ENCODE measurements around the gene RPS19BP1.

The RPS19BP1 gene

DNA sequence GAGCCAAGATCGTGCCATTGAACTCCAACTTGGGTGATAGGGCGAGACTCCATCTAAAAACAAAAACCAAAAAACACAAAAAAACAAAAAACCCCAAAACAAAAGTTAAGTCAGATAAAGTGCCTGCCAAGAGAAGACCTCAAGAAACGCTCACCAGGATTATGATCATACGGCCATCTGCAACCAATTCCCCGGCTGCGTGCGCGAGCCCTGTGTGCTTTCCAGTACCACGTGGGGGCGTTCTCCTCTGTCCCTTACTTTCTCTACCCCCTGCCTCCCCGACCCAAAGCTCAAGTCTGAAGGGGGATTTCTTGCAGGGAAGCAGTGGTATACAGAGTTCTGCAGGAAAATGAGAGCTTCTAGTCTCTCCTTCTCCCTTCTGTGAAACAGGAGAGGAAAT lies 10.5 kb upstream of the RPS19BP1 start:
- no peaks in the 10 kb centered on the region for H3K4me1 ChIP-seq (ENCODE audit: control insufficient read depth in 1 of 2, insufficient read depth in 2 of 2, low read length in 2 of 2)
- no CpG with 5 or more reads among the region's 11 CpGs for WGBS (ENCODE audit: extremely low coverage, insufficient coverage, insufficient read length)
- no peak overlapping the region for H2AK5ac ChIP-seq (ENCODE audit: low read length)
- H3K36me3 ChIP-seq (ENCODE audit: control insufficient read depth in 1 of 2, insufficient read depth in 2 of 2, low read length in 2 of 2): no peaks in the 10 kb centered on the region
- H3K18ac ChIP-seq (ENCODE audit: low read length): no peak overlapping the region
- H3K9me3 ChIP-seq (ENCODE audit: insufficient read depth, low read depth, low read length): peaks cover 2% of the 10 kb centered on the region
- no peak overlapping the region for H2AFZ ChIP-seq (ENCODE audit: insufficient read depth, low read length, poor library complexity)
- no peak overlapping the region for H2BK5ac ChIP-seq (ENCODE audit: low read depth, low read length, poor library complexity)
- H4K91ac ChIP-seq (ENCODE audit: low read depth, low read length): no peak overlapping the region
- H3K79me2 ChIP-seq (ENCODE audit: control insufficient read depth, insufficient read depth, low read length, poor library complexity): no peaks in the 10 kb centered on the region
- H4K8ac ChIP-seq (ENCODE audit: low read depth, low read length): no peak overlapping the region
- H3K27me3 ChIP-seq (ENCODE audit: insufficient read depth, low read length): no peaks in the 10 kb centered on the region
- no peak overlapping the region for H3K4me3 ChIP-seq (ENCODE audit: low read depth, low read length)
- H3K23ac ChIP-seq (ENCODE audit: low read length): no peak overlapping the region
- no peak overlapping the region for H3K14ac ChIP-seq (ENCODE audit: low read length)
- no peak overlapping the region for H3K4ac ChIP-seq (ENCODE audit: low read depth, low read length)
- no peak for DNase-seq
- H3K79me1 ChIP-seq (ENCODE audit: low read length): no peaks in the 10 kb centered on the region
- no peak overlapping the region for H3K9ac ChIP-seq (ENCODE audit: low read length)
- no peak overlapping the region for H4K12ac ChIP-seq (ENCODE audit: low read depth, low read length)
- H2BK120ac ChIP-seq (ENCODE audit: insufficient read depth, low read length, poor library complexity): no peak overlapping the region
- no peak overlapping the region for H3K27ac ChIP-seq (ENCODE audit: low read depth, low read length)
- no peak overlapping the region for H2BK12ac ChIP-seq (ENCODE audit: low read length)
- no peak overlapping the region for H3K4me2 ChIP-seq (ENCODE audit: low read length)

DNA sequence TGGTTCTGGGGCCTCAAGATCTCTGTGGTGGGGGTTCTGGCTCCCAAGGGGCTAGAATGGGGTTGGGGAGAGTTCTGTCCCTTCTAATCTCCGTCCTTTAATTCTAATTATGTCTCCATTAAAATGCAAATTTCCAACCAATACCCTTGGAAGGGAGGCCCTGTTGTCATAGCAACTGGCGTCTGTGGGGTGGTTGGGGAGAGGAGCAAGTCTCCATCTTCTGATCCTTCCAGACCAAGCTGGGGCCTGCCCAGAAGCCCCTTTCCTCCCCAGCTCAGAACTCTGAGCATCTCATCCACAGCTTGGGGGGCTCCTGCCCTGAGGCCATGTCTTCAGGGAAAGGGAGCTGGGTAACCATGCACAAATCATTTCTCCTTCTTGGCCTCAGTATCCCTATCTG lies 5.4 kb upstream of the RPS19BP1 start:
- Histone ChIP-seq H2AK5ac (ENCODE audit: low read length) (no peak overlapping the region), H3K18ac (ENCODE audit: low read length) (no peak overlapping the region), H3K23ac (ENCODE audit: low read length) (no peak overlapping the region), H3K36me3 (ENCODE audit: control insufficient read depth in 1 of 2, insufficient read depth in 2 of 2, low read length in 2 of 2) (no peaks in the 10 kb centered on the region), H3K9ac (ENCODE audit: low read length) (no peak overlapping the region), H3K14ac (ENCODE audit: low read length) (no peak overlapping the region), H2AFZ (ENCODE audit: insufficient read depth, low read length, poor library complexity) (no peak overlapping the region), H2BK120ac (ENCODE audit: insufficient read depth, low read length, poor library complexity) (no peak overlapping the region), H4K12ac (ENCODE audit: low read depth, low read length) (no peak overlapping the region), H3K27ac (ENCODE audit: low read depth, low read length) (no peak overlapping the region), H3K9me3 (ENCODE audit: insufficient read depth, low read depth, low read length) (peaks cover 2% of the 10 kb centered on the region), H4K8ac (ENCODE audit: low read depth, low read length) (no peak overlapping the region), H2BK5ac (ENCODE audit: low read depth, low read length, poor library complexity) (no peak overlapping the region), H3K4me1 (ENCODE audit: control insufficient read depth in 1 of 2, insufficient read depth in 2 of 2, low read length in 2 of 2) (peaks cover 4 to 7% of the 10 kb centered on the region in 2 experiments), H4K91ac (ENCODE audit: low read depth, low read length) (no peak overlapping the region), H3K27me3 (ENCODE audit: insufficient read depth, low read length) (no peaks in the 10 kb centered on the region), H3K79me1 (ENCODE audit: low read length) (no peaks in the 10 kb centered on the region), H3K79me2 (ENCODE audit: control insufficient read depth, insufficient read depth, low read length, poor library complexity) (no peaks in the 10 kb centered on the region), H2BK12ac (ENCODE audit: low read length) (no peak overlapping the region), H3K4ac (ENCODE audit: low read depth, low read length) (no peak overlapping the region), H3K4me3 (ENCODE audit: low read depth, low read length) (no peak overlapping the region), H3K4me2 (ENCODE audit: low read length) (no peak overlapping the region)
- no peak for DNase-seq
- WGBS (ENCODE audit: extremely low coverage, insufficient coverage, insufficient read length): no CpG with 5 or more reads among the region's 2 CpGs

DNA sequence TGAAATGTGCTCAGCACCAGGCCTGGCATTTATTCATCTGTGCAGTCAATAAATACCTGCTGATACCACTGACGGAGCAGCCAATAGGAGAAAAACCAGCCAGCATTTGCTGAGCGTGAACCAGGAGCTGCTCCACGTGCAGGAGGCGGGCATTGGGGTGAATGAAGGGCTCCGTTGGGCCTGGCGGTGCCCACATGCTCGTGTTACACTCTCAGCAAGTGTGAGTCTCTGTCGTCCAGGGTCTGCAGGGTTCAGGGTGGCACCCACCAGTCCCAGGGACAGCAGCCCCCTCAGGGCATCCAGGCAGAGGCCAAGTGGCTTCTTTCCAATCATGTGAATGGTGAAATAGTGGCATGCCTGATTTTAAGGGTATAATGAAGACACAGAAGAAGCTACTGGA lies 4.2 kb upstream of the RPS19BP1 start:
- Histone ChIP-seq H4K91ac (ENCODE audit: low read depth, low read length) (no peak overlapping the region), H3K18ac (ENCODE audit: low read length) (no peak overlapping the region), H2AK5ac (ENCODE audit: low read length) (no peak overlapping the region), H3K4me3 (ENCODE audit: low read depth, low read length) (no peak overlapping the region), H3K23ac (ENCODE audit: low read length) (no peak overlapping the region), H4K12ac (ENCODE audit: low read depth, low read length) (no peak overlapping the region), H2BK12ac (ENCODE audit: low read length) (no peak overlapping the region), H2BK5ac (ENCODE audit: low read depth, low read length, poor library complexity) (no peak overlapping the region), H3K4me1 (ENCODE audit: control insufficient read depth in 1 of 2, insufficient read depth in 2 of 2, low read length in 2 of 2) (peaks cover 4 to 10% of the 10 kb centered on the region in 2 experiments), H3K9me3 (ENCODE audit: insufficient read depth, low read depth, low read length) (peaks cover 1% of the 10 kb centered on the region), H2AFZ (ENCODE audit: insufficient read depth, low read length, poor library complexity) (no peak overlapping the region), H3K79me2 (ENCODE audit: control insufficient read depth, insufficient read depth, low read length, poor library complexity) (peaks cover 7% of the 10 kb centered on the region), H3K4me2 (ENCODE audit: low read length) (no peak overlapping the region), H3K27ac (ENCODE audit: low read depth, low read length) (no peak overlapping the region), H3K36me3 (ENCODE audit: control insufficient read depth in 1 of 2, insufficient read depth in 2 of 2, low read length in 2 of 2) (no peaks in the 10 kb centered on the region), H2BK120ac (ENCODE audit: insufficient read depth, low read length, poor library complexity) (no peak overlapping the region), H3K9ac (ENCODE audit: low read length) (no peak overlapping the region), H3K79me1 (ENCODE audit: low read length) (peaks cover 5% of the 10 kb centered on the region), H3K27me3 (ENCODE audit: insufficient read depth, low read length) (no peaks in the 10 kb centered on the region), H3K14ac (ENCODE audit: low read length) (no peak overlapping the region), H3K4ac (ENCODE audit: low read depth, low read length) (no peak overlapping the region), H4K8ac (ENCODE audit: low read depth, low read length) (no peak overlapping the region)
- no peak for DNase-seq
- no CpG with 5 or more reads among the region's 8 CpGs for WGBS (ENCODE audit: extremely low coverage, insufficient coverage, insufficient read length)

DNA sequence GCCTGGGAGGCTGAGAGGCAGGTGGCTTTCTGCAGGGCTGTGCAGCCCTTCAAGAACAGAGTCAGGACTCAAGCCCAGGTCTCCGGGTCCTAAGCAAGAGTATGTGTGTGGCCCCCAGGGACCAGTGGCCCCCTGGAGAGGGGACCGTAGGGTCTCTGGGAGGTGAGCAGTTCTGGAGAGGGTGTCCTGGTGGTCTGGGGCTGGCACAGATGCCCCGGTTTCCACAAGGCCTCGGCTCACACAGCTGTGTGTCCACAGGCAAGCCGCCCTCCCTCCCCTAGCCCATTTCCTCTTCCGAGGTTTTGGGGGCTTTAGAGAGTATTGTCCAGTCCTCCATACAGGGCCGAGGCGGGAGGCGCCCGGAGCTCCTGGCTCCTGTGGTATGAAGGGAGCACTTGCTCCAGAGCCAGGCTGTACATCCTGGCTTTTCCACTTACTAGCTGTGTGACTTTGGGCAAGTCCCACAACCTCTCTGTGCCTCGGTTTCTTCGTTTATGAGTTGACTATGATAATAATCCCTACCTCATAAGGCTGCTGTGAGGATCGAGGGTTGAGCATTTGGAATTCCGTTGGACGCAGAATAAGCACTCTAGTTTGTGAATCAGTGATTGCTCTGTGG lies 3.4 kb upstream of the RPS19BP1 start:
- no CpG with 5 or more reads among the region's 15 CpGs for WGBS (ENCODE audit: extremely low coverage, insufficient coverage, insufficient read length)
- H3K23ac ChIP-seq (ENCODE audit: low read length): no peak overlapping the region

More for the DNA sequence above, 3.4 kb upstream of the RPS19BP1 start:
- Histone ChIP-seq H3K4me2 (ENCODE audit: low read length) (no peak overlapping the region), H3K9ac (ENCODE audit: low read length) (no peak overlapping the region), H3K79me2 (ENCODE audit: control insufficient read depth, insufficient read depth, low read length, poor library complexity) (peaks cover 9% of the 10 kb centered on the region), H3K4me1 (ENCODE audit: control insufficient read depth in 1 of 2, insufficient read depth in 2 of 2, low read length in 2 of 2) (peaks cover 4 to 13% of the 10 kb centered on the region in 2 experiments), H3K4me3 (ENCODE audit: low read depth, low read length) (no peak overlapping the region), H2AFZ (ENCODE audit: insufficient read depth, low read length, poor library complexity) (no peak overlapping the region), H2BK120ac (ENCODE audit: insufficient read depth, low read length, poor library complexity) (no peak overlapping the region), H3K27me3 (ENCODE audit: insufficient read depth, low read length) (no peaks in the 10 kb centered on the region), H3K79me1 (ENCODE audit: low read length) (peaks cover 5% of the 10 kb centered on the region), H4K91ac (ENCODE audit: low read depth, low read length) (no peak overlapping the region), H2BK12ac (ENCODE audit: low read length) (no peak overlapping the region), H2AK5ac (ENCODE audit: low read length) (no peak overlapping the region), H3K9me3 (ENCODE audit: insufficient read depth, low read depth, low read length) (no peaks in the 10 kb centered on the region), H3K36me3 (ENCODE audit: control insufficient read depth in 1 of 2, insufficient read depth in 2 of 2, low read length in 2 of 2) (peaks cover 2% of the 10 kb centered on the region in 2 experiments), H4K12ac (ENCODE audit: low read depth, low read length) (no peak overlapping the region), H3K14ac (ENCODE audit: low read length) (no peak overlapping the region), H3K18ac (ENCODE audit: low read length) (no peak overlapping the region), H2BK5ac (ENCODE audit: low read depth, low read length, poor library complexity) (no peak overlapping the region), H4K8ac (ENCODE audit: low read depth, low read length) (no peak overlapping the region), H3K4ac (ENCODE audit: low read depth, low read length) (no peak overlapping the region), H3K27ac (ENCODE audit: low read depth, low read length) (no peak overlapping the region)
- no peak for DNase-seq

Measured in trophoblast cell (in vitro differentiated cells and primary cell).